HG03460 (cell line): Measurements from ENCODE around the gene KCNK17.
"Not testable (repeated sequence)": the region's sequence is repeated elsewhere in the genome, so short reads cannot be mapped to it uniquely, and the experiment has no call there.

ENCODE experiments used
- ATAC-seq: cut with Tn5 transposase; IDR thresholded peaks from one replicate; pipeline ENCODE4 v1.9.1; 2021; ENCODE audit not compliant: unreplicated experiment

KCNK17 gene

DNA sequence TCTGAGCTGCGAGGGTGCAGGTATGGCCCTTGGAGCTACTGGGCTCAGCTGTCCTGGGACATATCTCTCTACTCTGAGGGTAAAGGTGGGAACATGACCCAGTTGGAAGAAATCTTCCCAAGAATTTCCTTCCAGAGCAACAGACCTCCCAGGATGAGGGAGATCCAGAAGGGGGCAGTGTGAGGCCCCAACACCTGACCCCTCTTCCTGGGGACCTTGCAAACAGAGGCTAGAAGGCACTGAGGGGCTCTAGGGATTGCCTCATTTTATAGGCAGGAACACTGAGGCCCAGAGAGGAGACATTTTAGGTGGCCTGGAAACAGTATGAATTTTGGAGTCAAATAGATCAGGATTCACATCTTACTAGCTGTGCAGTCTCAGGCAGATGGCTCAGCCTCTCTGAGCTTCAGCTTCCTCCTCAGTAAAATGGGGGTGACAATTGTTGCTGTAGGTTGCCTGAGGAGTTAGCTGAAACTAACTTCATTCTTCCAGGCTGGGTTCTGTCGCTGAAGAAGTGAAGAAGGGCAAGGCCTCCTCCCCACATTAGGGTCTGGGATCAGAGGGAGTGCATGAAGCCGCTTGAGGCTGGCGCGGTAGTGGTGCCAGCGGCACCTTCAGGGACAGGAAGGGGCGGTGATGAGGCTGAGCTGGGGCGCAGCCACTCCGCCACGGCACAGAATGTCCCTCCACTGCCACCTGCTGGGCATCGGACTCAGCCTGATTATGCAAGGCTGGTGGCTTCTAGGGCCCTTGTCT is 11.4 kb downstream of the KCNK17 start:
- ATAC-seq, result peak; percentile 83

DNA sequence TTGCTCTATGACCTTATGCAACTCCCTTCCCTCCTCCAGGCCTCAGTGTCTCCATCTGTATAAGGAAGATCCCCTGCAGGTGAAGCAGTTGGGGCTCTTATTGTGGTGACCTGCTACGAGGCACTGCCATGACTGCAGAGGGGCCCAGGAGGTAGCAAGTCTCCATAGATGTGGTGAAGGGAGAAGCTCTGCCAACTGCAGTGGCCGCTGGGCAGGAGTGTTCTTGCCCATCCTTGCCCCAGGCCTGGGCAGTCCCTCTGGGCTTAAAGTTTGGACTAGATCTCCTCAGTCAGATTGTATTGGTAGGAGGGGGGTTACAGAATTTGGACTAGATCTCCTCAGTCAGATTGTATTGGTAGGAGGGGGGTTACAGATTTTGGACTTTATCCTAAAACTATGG is 12.2 kb downstream of the KCNK17 start:
- ATAC-seq, result no peak

DNA sequence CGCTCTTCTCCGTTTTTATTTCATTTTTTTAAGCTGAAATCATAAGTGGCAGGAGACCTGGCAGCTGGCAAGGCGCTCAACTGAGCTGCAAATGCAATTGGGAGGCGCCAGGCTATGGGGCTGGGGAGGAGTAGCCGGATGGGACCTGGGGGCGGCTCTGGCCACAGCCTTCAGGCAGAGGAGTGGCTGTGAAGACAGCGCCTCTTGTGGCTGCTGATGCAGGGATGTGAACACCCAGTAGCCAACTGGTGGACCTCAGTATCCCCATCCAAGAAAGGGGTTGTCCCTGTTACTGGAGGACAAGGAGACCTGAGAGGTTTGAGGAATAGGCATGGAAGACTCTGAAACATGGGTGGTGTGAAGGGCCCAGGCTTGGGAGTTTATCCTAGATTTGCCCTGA is 12.6 kb downstream of the KCNK17 start:
- no peak for ATAC-seq

DNA sequence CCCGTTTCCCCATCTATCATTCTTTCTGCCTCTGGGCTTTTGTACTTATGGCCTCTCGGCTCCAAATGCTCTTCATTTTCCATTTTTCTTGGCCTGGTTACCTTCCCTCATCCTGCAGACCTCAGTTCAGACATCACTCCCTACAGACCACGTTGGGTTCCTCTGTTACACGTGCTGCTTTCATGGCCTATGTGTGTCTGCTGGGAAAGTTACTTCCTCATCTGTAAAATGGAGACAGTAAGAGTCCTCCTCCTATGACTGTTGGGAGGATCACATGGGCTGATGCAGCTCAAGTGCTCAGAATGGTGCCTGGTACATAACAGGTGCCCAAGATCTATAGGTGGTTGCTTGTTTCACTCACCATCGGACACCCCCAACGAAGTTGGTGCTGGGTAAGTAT is 13.5 kb downstream of the KCNK17 start:
- ATAC-seq, result no peak

- ATAC-seq, result no peak
Observed at GRCh38 chr6:39298061-39298460, 16.2 kb downstream of the KCNK17 start.

DNA sequence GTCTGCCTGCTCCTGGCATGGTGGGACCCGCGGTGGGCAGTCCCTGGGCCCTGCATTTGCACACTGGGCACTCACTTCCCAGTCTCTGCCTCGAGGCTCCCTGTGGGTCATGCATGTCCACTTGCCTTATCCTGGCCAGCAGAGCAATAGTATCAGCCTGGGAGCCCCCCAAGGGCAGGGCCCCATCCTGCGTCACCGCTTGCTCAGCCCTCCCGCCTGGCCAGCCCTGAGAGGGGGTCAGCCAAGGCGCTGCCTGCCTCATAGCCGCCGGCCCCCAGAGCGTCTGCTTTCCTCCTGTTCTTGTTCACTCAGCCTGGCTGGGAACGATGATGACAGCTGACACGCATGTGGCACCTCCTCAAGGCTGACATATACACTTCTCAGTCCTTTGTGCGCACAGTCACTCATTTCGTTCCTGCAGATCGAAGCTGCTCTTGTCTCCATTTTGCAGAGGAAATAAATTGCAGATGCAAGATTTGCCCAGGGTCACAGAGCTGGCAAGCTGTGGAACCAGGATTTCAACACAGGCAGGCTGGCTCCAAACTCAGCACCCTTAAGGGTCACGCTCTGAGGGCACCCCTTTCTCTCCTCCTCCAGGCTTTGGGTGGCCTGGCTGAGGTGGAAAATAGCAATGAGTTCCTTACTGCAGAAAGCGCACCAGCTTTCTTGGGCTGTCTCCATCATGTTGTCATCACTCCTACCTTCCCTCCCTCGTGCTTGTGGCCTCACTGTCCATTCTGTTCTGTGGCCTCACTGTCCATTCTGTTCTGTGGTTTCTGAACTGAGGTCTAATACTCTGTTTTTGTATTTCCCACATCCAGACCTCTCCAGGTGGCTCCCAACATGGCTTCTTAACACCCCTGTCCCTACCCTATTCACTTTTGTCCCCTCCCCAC is 17.2 kb downstream of the KCNK17 start:
- no peak for ATAC-seq

GRCh38 chr6:39295611-39296011 is 18.6 kb downstream of the KCNK17 start:
- no peak for ATAC-seq

DNA sequence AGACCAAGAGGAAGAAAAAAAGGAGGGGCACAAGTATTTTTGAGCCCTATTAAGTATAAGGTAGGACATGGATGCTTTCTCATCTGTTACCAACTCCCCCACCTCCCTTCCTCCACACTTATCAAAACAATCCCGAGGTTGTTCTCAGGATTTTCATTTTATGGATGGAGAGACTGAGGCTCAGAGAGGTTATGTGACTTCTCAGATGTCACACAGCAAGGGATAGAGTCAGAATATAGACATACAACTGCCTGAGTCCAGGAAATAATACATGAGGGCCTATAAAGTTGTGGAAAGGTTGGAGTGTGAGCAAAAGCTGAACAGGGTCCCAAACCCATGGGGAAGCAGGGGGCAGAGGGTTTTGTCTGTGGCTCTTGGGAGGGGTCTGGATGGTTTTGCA is 19.3 kb downstream of the KCNK17 start:
- ATAC-seq, result no peak

- ATAC-seq, result no peak
Observed at GRCh38 chr6:39294133-39294532, 20.1 kb downstream of the KCNK17 start.

DNA sequence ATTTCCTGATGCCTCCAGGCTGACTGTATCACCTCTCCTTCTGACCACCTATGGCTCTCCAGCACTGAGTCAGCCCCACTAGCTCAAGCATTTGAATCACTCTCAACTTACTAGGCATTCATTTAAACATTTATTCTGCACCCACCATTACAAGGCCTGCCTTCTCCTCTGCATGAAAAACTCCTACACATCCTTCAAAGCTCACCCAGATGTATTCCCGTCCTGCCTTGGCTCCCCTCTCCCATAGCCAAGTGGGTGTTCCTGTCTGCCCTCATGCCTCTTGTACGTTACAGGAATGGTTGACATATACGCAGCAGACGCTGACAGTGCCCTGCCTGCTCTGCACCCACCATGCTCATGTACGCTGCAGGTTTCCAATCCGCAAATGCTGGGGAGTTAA is 21.6 kb downstream of the KCNK17 start:
- ATAC-seq, result no peak

- ATAC-seq, result no peak
Observed at GRCh38 chr6:39289490-39289889, 24.7 kb downstream of the KCNK17 start.

GRCh38 chr6:39287601-39288000 is 26.6 kb downstream of the KCNK17 start:
- no peak for ATAC-seq

DNA sequence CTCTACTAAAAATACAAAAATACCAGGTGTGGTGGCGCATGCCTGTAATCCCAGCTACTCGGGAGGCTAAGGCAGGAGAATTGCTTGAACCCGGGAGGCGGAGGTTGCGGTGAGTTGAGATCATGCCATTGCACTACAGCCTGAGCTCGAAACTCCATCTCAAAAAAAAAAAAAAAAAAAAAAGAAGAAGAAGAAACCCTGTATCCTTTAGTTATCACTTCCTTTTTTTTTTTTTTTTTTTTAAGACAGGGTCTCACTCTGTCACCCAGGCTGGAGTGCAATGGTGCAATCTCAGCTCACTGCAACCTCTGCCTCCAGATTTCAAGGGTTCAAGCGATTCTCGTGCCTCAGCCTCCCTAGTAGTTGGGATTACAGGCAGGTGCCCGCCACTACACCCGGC is 27.6 kb downstream of the KCNK17 start:
- ATAC-seq, result not testable (repeated sequence)

- ATAC-seq, result no peak
Observed at GRCh38 chr6:39282774-39283173, 31.4 kb downstream of the KCNK17 start.

DNA sequence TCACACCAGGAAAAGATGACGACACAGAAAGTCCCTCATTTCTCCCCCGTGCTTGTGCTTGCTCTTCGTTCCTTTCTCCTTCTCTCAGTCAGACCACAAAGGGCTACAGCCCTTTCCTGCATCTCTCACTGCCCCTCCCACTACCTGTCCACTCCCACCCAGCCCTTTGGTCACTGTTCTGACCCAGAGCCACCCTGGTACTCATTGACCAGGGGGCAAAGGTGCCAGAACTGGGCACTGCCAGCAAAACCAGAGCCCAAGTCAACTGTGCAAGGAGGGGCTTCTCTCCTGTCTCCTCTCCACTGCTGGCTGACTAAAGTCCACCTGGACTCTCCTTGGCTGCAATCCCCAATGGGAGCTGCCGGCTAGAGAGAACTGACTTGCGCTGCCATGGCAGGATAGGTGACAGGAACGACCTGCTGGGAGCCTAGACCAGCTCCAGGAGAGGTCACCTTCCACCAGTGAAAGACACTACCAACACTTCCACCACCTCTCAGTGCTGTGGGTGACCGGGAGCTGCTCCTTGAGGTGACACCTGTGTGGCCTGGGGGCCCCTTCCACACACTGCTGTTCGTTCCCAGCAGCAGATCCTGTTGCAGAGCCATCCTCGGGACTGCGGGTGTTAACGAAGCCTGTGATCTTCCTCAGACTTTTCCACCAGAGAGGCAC is 32.8 kb downstream of the KCNK17 start:
- no peak for ATAC-seq

GRCh38 chr6:39280247-39280731 is 33.9 kb downstream of the KCNK17 start:
- ATAC-seq, result no peak

DNA sequence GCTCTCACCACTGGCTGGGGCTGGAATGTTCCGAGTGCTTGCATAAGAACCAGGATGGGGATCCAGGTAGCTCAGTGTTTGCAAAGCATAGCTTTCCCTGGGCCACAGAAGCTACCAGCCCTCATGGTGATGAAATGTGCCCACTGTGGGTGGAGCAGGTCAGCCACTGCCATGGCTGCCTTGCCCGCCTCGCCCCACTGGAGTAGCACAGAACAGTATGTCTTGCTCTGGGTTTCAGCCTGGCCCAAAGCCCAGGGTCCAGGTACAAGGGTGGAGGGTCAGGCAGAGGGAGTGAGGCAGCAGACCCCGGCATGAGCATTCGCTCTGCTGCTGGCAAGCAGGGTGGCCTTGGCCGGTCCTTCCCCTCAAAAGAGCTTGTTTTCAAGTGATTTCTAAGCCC is 34.7 kb downstream of the KCNK17 start:
- ATAC-seq, result no peak

DNA sequence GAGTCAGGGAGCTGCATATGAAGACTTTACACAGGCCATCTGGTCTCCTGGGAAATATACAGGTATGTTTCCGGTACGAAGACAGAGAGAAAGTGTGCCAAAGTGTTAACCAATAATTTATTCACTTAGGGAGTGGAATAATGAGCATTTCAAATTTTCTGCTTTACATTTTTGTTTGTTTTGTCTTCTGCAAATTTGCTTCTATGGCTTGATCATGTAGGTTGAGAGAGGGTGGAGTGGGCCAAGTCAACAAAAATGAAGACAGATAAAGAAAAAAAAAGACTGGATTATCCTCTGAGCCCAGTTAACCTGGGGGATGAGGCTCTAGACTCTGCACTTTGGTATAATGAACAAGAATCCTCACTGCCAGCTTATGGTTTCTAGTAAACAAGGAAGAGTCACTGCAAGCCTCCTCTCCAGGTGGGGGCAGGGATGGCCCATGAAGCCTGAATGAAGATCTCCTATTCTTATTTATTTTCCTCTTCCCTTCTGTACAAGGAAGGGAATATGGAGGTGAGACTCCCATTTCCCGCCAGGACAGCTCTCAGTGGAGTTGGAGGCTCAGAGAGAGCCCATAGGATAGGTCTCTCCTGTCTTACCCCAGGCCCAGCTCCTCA is 37.7 kb downstream of the KCNK17 start:
- no peak for ATAC-seq

- ATAC-seq, result no peak
Observed at GRCh38 chr6:39274903-39275302, 39.3 kb downstream of the KCNK17 start.

GRCh38 chr6:39274471-39274870 is 39.7 kb downstream of the KCNK17 start:
- ATAC-seq, result no peak

GRCh38 chr6:39273406-39273821 is 40.8 kb downstream of the KCNK17 start:
- ATAC-seq, result no peak
